Umbilical cord (tissue), 2 donors: ENCODE results near the gene DPH6. TPM values are rescaled to one million over a fixed set of nuclear protein-coding genes. Genes with fewer than 3 reads are reported as not detected.
"Not testable (repeated sequence)": the region's sequence is repeated elsewhere in the genome, so short reads cannot be mapped to it uniquely, and the experiment has no call there.

Experiments used
- DNase-seq: peaks from one replicate; pipeline ENCODE4 v3.0.0-alpha.2; 2015; ENCODE audit warnings: low spot score
- total RNA-seq: library from RNA; depleted of rRNA; stranded (reverse); fragments of >200 nt; gene quantifications from one replicate; pipeline ENCODE4 v1.2.3, GENCODE V29; 2014; ENCODE audit warnings: low replicate concordance; ENCODE audit not compliant: insufficient read depth

The DPH6 gene
- total RNA-seq: 42.1 TPM

- DNase-seq: peak; percentile 90
Measured at GRCh38 chr15:35545824-35546510, at the start of gene DPH6. DPH6 (minus strand) TSS chr15:35546165; CDS start chr15:35546141, 24 bp downstream.

- DNase-seq: peak; percentile 7
Measured at GRCh38 chr15:35595656-35596055, 49.7 kb upstream of the DPH6 start.

GRCh38 chr15:35591987-35592386, 46.0 kb upstream of the DPH6 start:
- not testable (repeated sequence) for DNase-seq

GRCh38 chr15:35583863-35584528, 38.0 kb upstream of the DPH6 start:
- DNase-seq: no peak

- no peak for DNase-seq
Measured at GRCh38 chr15:35580606-35581005, 34.6 kb upstream of the DPH6 start.

- no peak for DNase-seq
Measured at GRCh38 chr15:35567392-35567791, 21.4 kb upstream of the DPH6 start.

- DNase-seq: no peak
Measured at GRCh38 chr15:35566991-35567390, 21.0 kb upstream of the DPH6 start.

GRCh38 chr15:35565901-35566300, 19.9 kb upstream of the DPH6 start:
- DNase-seq: no peak

- no peak for DNase-seq
Measured at GRCh38 chr15:35562641-35563040, 16.7 kb upstream of the DPH6 start.

- DNase-seq: no peak
Measured at GRCh38 chr15:35561308-35561707, 15.3 kb upstream of the DPH6 start.

GRCh38 chr15:35560870-35561269, 14.9 kb upstream of the DPH6 start:
- DNase-seq: no peak

- no peak for DNase-seq
Measured at GRCh38 chr15:35560258-35560657, 14.3 kb upstream of the DPH6 start.

GRCh38 chr15:35559683-35560082, 13.7 kb upstream of the DPH6 start:
- no peak for DNase-seq

- no peak for DNase-seq
Measured at GRCh38 chr15:35557544-35557943, 11.6 kb upstream of the DPH6 start.

- no peak for DNase-seq
Measured at GRCh38 chr15:35557012-35557411, 11.0 kb upstream of the DPH6 start.

GRCh38 chr15:35555244-35555643, 9.3 kb upstream of the DPH6 start:
- no peak for DNase-seq

GRCh38 chr15:35550957-35551356, 5.0 kb upstream of the DPH6 start:
- DNase-seq: no peak

- no peak for DNase-seq
Measured at GRCh38 chr15:35549567-35549966, 3.6 kb upstream of the DPH6 start.

- no peak for DNase-seq
Measured at GRCh38 chr15:35548435-35548834, 2.5 kb upstream of the DPH6 start.

- no peak for DNase-seq
Measured at GRCh38 chr15:35547775-35548364, 1.9 kb upstream of the DPH6 start.

- no peak for DNase-seq
Measured at GRCh38 chr15:35546511-35547381, 781 bp upstream of the DPH6 start.

GRCh38 chr15:35545316-35545823, 595 bp downstream of the DPH6 start:
- peak; percentile 80 for DNase-seq
